H1 (cell line): ENCODE data around the gene PTBP3. TPM values are rescaled to one million over a fixed set of nuclear protein-coding genes. Genes with fewer than 3 reads are reported as not detected.

ENCODE experiments used
- ATF2 ChIP-seq: IDR thresholded peaks from 2 replicates; pipeline ENCODE4 v1.6.1; 2012; ENCODE audit warnings: low read length, inconsistent platforms
- ATF3 ChIP-seq: IDR thresholded peaks from 2 replicates; pipeline ENCODE4 v1.6.1; 2011; ENCODE audit warnings: low read depth, mild to moderate bottlenecking, low read length; ENCODE audit not compliant: insufficient read depth
- BACH1 ChIP-seq: IDR thresholded peaks from 2 replicates; pipeline ENCODE4 v1.6.1; 2012; ENCODE audit warnings: low read length, improper control_type of control experiment
- CTCF ChIP-seq, 3 experiments: IDR thresholded peaks; 1 replicate in 2 of 3; 2 replicates in 1 of 3; pipeline versions ENCODE4 v1.5.1 to v1.6.1; 2011; ENCODE audit warnings: low read length in 3 of 3, mild to moderate bottlenecking in 3 of 3, inconsistent platforms in 2 of 3, low read depth in 1 of 3, moderate library complexity in 1 of 3; ENCODE audit not compliant: insufficient read depth in 1 of 3; ENCODE audit errors: control extremely low read depth in 1 of 3
- NANOG ChIP-seq: IDR thresholded peaks from 2 replicates; pipeline ENCODE4 v1.6.1; 2011; ENCODE audit warnings: low read length, low read depth, mild to moderate bottlenecking, inconsistent platforms; ENCODE audit not compliant: insufficient read depth, poor library complexity, severe bottlenecking
- RXRA ChIP-seq: IDR thresholded peaks from 2 replicates; pipeline ENCODE4 v1.6.1; 2011; ENCODE audit warnings: low read depth, mild to moderate bottlenecking, low read length, moderate library complexity; ENCODE audit not compliant: insufficient read depth
- TEAD4 ChIP-seq: IDR thresholded peaks from 2 replicates; pipeline ENCODE4 v1.6.1; 2012; ENCODE audit warnings: low read depth, low read length, inconsistent platforms, mixed read lengths
- polyA plus RNA-seq, 7 experiments: library from polyadenylated mRNA; depleted of rRNA in 3 of 7; stranded (reverse) in 5 of 7; unstranded in 2 of 7; fragments of >200 nt in 5 of 7; fragments of 200-250 nt in 2 of 7; gene quantifications; 1 replicate in 5 of 7; 2 replicates in 1 of 7; 4 replicates in 1 of 7; pipeline versions ENCODE4 v1.2.1 to v1.2.3, GENCODE V29; 2011 to 2013; ENCODE audit warnings: missing spikeins in 2 of 7, mixed read lengths in 2 of 7
- total RNA-seq: library from RNA; stranded (reverse); fragmentation: NEBNext Ultra II Directional; extraction: Animal tissue kit (Norgen Biotek cat#: 25700); gene quantifications from 2 replicates; pipeline ENCODE4 v1.2.1, GENCODE V29; 2021

The PTBP3 gene
- total and polyA plus RNA-seq, 2 of the 8 experiments (the other 6 are each of a cell fraction or from before 2014, with no cell fraction given), result 51.0 to 124 TPM

GRCh38 chr9:112245126-112245525, 88.3 kb downstream of the PTBP3 start (continued):
- TF ChIP-seq CTCF (IDR thresholded peaks at IDR 0.05; ENCODE audit: control extremely low read depth in 1 of 3, insufficient read depth in 1 of 3, low read depth in 1 of 3, low read length in 3 of 3), result no peak
- no peak for TF ChIP-seq ATF3
- no peak for TF ChIP-seq RXRA
- TF ChIP-seq BACH1, result no peak
- TF ChIP-seq TEAD4, result no peak
- TF ChIP-seq ATF2, result no peak
- no peak for TF ChIP-seq NANOG
- TF ChIP-seq, all 59 proteins: peak for 0
